OCI-LY1 (cell line): Measurements from ENCODE around the gene SORD.
"Not testable (repeated sequence)": the region's sequence is repeated elsewhere in the genome, so short reads cannot be mapped to it uniquely, and the experiment has no call there.

Source experiments
- H2AFZ ChIP-seq: fragments of 200-600 bp; sonication (generic), shearing (Covaris generic); 2 replicates; pipeline ENCODE4 v1.6.0; 2014; ENCODE audit warnings: antibody characterized with exemption, mild to moderate bottlenecking, low read length
- H3F3A ChIP-seq: fragments of 200-600 bp; sonication (generic), shearing (Covaris generic); 2 replicates; pipeline ENCODE4 v1.6.0; 2014; ENCODE audit warnings: mild to moderate bottlenecking, antibody characterized with exemption, low read length, moderate library complexity; ENCODE audit not compliant: insufficient read depth
- H3K27ac ChIP-seq: fragments of 200-600 bp; sonication (generic); 2 replicates; pipeline ENCODE4 v1.5.1; 2014; ENCODE audit warnings: low read length, mixed run types, mild to moderate bottlenecking, low read depth; ENCODE audit not compliant: poor library complexity, severe bottlenecking
- H3K27me3 ChIP-seq: fragments of 200-600 bp; sonication (generic); 2 replicates; pipeline ENCODE4 v1.6.0; 2014; ENCODE audit warnings: antibody characterized with exemption, mild to moderate bottlenecking, low read length, moderate library complexity; ENCODE audit not compliant: insufficient read depth
- H3K36me3 ChIP-seq: fragments of 200-600 bp; sonication (generic); 2 replicates; pipeline ENCODE4 v1.6.1; 2014; ENCODE audit warnings: mild to moderate bottlenecking, antibody characterized with exemption, low read length, moderate library complexity, mixed read lengths; ENCODE audit not compliant: insufficient read depth
- H3K4me1 ChIP-seq: fragments of 200-600 bp; sonication (generic); 2 replicates; pipeline ENCODE4 v1.5.1; 2014; ENCODE audit warnings: mild to moderate bottlenecking, low read length, moderate library complexity; ENCODE audit not compliant: insufficient read depth, severe bottlenecking
- H3K4me2 ChIP-seq: fragments of 200-600 bp; sonication (generic), shearing (Covaris generic); 2 replicates; pipeline ENCODE4 v1.6.1; 2014; ENCODE audit warnings: low read length
- H3K4me3 ChIP-seq: fragments of 200-600 bp; sonication (generic); 2 replicates; pipeline ENCODE4 v1.5.1; 2014; ENCODE audit warnings: low read length, low read depth, mild to moderate bottlenecking, mixed read lengths; ENCODE audit not compliant: poor library complexity, severe bottlenecking
- H3K79me2 ChIP-seq: fragments of 200-600 bp; shearing (Covaris generic); 2 replicates; pipeline ENCODE4 v1.6.1; 2016; ENCODE audit warnings: mixed run types, low read length, mixed read lengths; ENCODE audit not compliant: insufficient read depth
- H3K9ac ChIP-seq: fragments of 200-600 bp; sonication (generic), shearing (Covaris generic); 2 replicates; pipeline ENCODE4 v1.6.1; 2014; ENCODE audit warnings: mild to moderate bottlenecking, low read length, mixed read lengths
- H3K9me2 ChIP-seq: fragments of 200-600 bp; sonication (generic), shearing (Covaris generic); 2 replicates; pipeline ENCODE4 v1.6.1; 2014; ENCODE audit warnings: low read depth, mild to moderate bottlenecking, low read length, mixed read lengths
- H3K9me3 ChIP-seq: fragments of 200-600 bp; shearing (Covaris generic); 2 replicates; pipeline ENCODE4 v1.6.1; 2014; ENCODE audit warnings: low read length, mixed read lengths
- H4K20me1 ChIP-seq: fragments of 200-600 bp; sonication (generic), shearing (Covaris generic); 2 replicates; pipeline ENCODE4 v1.6.0; 2016; ENCODE audit warnings: mild to moderate bottlenecking, low read length; ENCODE audit not compliant: insufficient read depth
- CTCF ChIP-seq: fragments of 200-600 bp; sonication (generic), shearing (Covaris generic); IDR thresholded peaks from 2 replicates; pipeline ENCODE4 v1.5.1; 2017; ENCODE audit warnings: mild to moderate bottlenecking, antibody characterized with exemption, low read length, moderate library complexity, mixed read lengths
- EZH2 ChIP-seq: fragments of 200-600 bp; sonication (generic), shearing (Covaris generic); IDR thresholded peaks from 2 replicates; pipeline ENCODE4 v1.8.0; 2017; ENCODE audit warnings: borderline replicate concordance, mixed run types, mild to moderate bottlenecking, antibody characterized with exemption, low read length, moderate library complexity, mixed read lengths

SORD gene

GRCh38 chr15:45004590-45005175 lies 18.3 kb upstream of the SORD start:
- not testable (repeated sequence) for H3K4me3 ChIP-seq, H3F3A ChIP-seq, H3K4me2 ChIP-seq

GRCh38 chr15:45009046-45009445 lies 13.9 kb upstream of the SORD start:
- no peak overlapping the region for H3K4me3 ChIP-seq
- H3K9ac ChIP-seq = no peak overlapping the region
- H3K4me2 ChIP-seq = no peak overlapping the region
- H3K27me3 ChIP-seq = no peaks in the 10 kb centered on the region; the same call in 1 of the 2 replicates
- H3K9me2 ChIP-seq = no peaks in the 10 kb centered on the region
- H3K79me2 ChIP-seq = no peaks in the 10 kb centered on the region
- H3K4me1 ChIP-seq = no peaks in the 10 kb centered on the region
- H3K9me3 ChIP-seq = 0 out of 2 replicates have a peak, but pooled peaks cover 2% of the 10 kb centered on the region
- H3K36me3 ChIP-seq = no peaks in the 10 kb centered on the region
- H2AFZ ChIP-seq = no peak overlapping the region
- H3F3A ChIP-seq = no peaks in the 10 kb centered on the region
- TF ChIP-seq EZH2 (no peak), CTCF (no peak)
- H3K27ac ChIP-seq = no peak overlapping the region
- H4K20me1 ChIP-seq = no peaks in the 10 kb centered on the region

More at GRCh38 chr15:45004590-45005175, 18.3 kb upstream of the SORD start:
- H4K20me1 ChIP-seq, H3K27me3 ChIP-seq, H2AFZ ChIP-seq, H3K4me1 ChIP-seq, H3K27ac ChIP-seq, H3K9me3 ChIP-seq, H3K9ac ChIP-seq, H3K79me2 ChIP-seq, H3K36me3 ChIP-seq, H3K9me2 ChIP-seq: not testable (repeated sequence)

GRCh38 chr15:45015114-45015513 lies 7.9 kb upstream of the SORD start:
- H3K9me2 ChIP-seq, H3K79me2 ChIP-seq, H4K20me1 ChIP-seq, H3K36me3 ChIP-seq, H3K4me3 ChIP-seq, H3K27ac ChIP-seq, H3K27me3 ChIP-seq, H3K4me1 ChIP-seq, H3K4me2 ChIP-seq, H3F3A ChIP-seq, H2AFZ ChIP-seq, H3K9ac ChIP-seq, H3K9me3 ChIP-seq: not testable (repeated sequence)

- H4K20me1 ChIP-seq, H3K9me3 ChIP-seq, H3K4me2 ChIP-seq, H3K9me2 ChIP-seq, H3K79me2 ChIP-seq, H3K4me3 ChIP-seq, H3F3A ChIP-seq, H2AFZ ChIP-seq, H3K9ac ChIP-seq, H3K36me3 ChIP-seq, H3K27ac ChIP-seq, H3K27me3 ChIP-seq: not testable (repeated sequence)
- peaks cover 33% of the 10 kb centered on the region for H3K4me1 ChIP-seq
Measured at GRCh38 chr15:45020222-45020900, 2.6 kb upstream of the SORD start.

GRCh38 chr15:45020901-45021259 lies 2.1 kb upstream of the SORD start:
- not testable (repeated sequence) for H3K79me2 ChIP-seq, H3K9ac ChIP-seq, H3K4me2 ChIP-seq, H3K36me3 ChIP-seq, H2AFZ ChIP-seq, H3K9me3 ChIP-seq, H3K27me3 ChIP-seq, H3K4me3 ChIP-seq, H3F3A ChIP-seq, H4K20me1 ChIP-seq, H3K9me2 ChIP-seq, H3K27ac ChIP-seq
- peaks cover 35% of the 10 kb centered on the region for H3K4me1 ChIP-seq
